ENCODE measurements around the gene RBCK1.

RBCK1 gene

DNA sequence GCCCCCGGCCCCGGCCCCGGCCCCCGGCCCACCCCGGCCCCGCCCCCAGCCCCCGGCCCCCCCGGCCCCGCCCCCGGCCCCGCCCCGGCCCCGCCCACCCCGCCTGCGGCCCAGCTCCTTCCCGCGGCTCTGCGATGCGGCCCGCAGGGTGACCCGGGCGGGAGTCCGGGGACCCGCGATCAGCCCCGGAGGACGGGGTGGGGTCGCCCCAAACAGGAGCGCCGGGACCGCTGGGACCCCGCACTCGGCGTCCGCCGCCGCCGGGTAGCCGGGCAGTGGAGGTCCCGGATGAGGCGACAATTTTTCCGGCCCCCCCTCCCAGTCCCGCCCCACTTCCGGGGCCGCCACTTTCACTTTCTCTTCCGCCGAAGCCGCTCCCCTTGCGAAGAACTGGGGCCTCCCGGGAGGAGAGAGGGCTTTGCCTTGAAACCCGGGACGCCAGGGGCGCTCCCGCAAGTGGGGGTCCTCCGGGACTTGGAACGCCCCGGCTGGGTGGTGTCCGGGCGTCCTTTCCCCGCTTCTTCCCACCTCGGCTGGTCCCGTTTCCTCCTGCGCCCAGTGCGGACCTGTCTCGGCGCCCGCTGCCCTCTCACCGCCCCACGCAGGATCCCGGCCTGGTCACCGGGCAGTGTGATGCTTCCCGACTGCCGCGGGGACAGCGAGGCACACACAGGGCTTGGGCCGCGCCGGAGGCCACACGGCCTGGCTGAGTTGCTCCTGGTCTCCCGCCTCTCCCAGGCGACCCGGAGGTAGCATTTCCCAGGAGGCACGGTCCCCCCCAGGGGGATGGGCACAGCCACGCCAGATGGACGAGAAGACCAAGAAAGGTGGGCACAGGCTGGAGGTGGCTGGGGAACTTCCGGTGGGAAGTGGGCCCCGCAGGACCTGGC is at the start of gene RBCK1:
RBCK1 (plus strand) TSS at position 347 of the 890 bp plus-strand sequence; CDS start at position 806, 459 bp downstream.
- H3K27me3 Mint-ChIP-seq (ENCODE audit: low read depth) = no peaks in the 10 kb centered on the region
- peaks cover 37% of the 10 kb centered on the region for H3K36me3 Mint-ChIP-seq (ENCODE audit: low read depth)
- H3K4me1 Mint-ChIP-seq = peaks cover 25% of the 10 kb centered on the region
- no peaks in the 10 kb centered on the region for H3K9me3 Mint-ChIP-seq
- H3K27ac Mint-ChIP-seq = peak within 1 kb of the TSS; percentile 86 to 93 (median 89)
- TF ChIP-seq, protein P1, sequence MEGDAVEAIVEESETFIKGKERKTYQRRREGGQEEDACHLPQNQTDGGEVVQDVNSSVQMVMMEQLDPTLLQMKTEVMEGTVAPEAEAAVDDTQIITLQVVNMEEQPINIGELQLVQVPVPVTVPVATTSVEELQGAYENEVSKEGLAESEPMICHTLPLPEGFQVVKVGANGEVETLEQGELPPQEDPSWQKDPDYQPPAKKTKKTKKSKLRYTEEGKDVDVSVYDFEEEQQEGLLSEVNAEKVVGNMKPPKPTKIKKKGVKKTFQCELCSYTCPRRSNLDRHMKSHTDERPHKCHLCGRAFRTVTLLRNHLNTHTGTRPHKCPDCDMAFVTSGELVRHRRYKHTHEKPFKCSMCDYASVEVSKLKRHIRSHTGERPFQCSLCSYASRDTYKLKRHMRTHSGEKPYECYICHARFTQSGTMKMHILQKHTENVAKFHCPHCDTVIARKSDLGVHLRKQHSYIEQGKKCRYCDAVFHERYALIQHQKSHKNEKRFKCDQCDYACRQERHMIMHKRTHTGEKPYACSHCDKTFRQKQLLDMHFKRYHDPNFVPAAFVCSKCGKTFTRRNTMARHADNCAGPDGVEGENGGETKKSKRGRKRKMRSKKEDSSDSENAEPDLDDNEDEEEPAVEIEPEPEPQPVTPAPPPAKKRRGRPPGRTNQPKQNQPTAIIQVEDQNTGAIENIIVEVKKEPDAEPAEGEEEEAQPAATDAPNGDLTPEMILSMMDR (IDR thresholded peaks at IDR 0.05; ENCODE audit: unreplicated experiment in 3 of 3) = no peak
- peak within 1 kb of the TSS; percentile 93 to 95 (median 94) for H3K4me3 Mint-ChIP-seq

DNA sequence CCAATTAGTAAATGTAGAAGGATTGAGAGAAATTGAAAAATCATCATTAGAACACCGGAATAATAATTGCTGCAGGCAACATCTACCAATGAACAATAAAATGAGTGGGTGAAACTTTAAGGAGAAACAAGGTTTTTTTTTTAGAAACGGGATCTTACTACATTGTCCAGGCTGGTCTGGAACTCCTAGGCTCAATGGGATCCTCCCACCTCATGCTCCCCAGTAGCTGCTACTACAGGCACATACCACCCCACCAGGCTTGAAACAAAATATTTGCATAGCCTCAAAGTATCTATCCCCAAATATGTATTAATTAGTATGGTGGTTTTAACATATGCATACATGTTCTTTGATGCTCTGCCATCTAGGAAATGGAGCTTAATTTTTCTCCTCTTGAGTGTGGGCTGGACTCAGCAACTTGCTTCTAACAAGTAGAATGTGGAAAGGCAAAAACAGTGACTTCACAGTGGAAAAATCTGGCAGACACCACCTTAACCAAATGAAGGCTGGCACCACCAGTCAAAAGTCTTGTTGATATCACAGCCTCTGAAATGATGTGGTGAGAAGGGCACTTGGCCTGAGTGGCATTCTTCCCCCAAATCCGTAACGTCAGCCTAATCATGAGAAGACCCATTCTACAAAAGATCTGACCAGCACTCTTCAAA is 49.1 kb upstream of the RBCK1 start:
- Mint-ChIP-seq H3K36me3 (ENCODE audit: low read depth) (no peaks in the 10 kb centered on the region), H3K27ac (no peak overlapping the region), H3K4me1 (peaks cover 12% of the 10 kb centered on the region), H3K27me3 (ENCODE audit: low read depth) (no peaks in the 10 kb centered on the region), H3K9me3 (no peaks in the 10 kb centered on the region), H3K4me3 (no peak overlapping the region)
- TF ChIP-seq, protein P1 (IDR thresholded peaks at IDR 0.05; ENCODE audit: unreplicated experiment in 3 of 3) = no peak

DNA sequence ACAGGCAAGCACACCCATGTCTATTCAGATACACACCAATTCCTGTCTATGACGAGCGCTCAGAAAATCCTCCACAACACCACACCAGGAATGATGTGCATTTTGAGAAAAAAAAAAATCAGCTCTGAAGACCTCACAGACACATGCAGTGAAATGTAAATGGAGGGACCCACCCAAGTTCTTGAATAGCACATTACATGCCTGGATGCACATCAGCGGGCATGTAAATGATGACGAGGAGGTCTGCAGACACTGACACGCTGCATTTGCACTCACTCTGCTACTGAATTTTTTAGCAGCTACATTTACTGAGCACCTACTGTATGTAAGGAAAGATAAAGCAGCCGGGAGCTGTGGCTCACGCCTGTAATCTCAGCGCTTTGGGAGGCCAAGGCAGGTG is 46.5 kb upstream of the RBCK1 start:
- Mint-ChIP-seq H3K4me1 (peaks cover 12% of the 10 kb centered on the region), H3K27me3 (ENCODE audit: low read depth) (peaks cover 5% of the 10 kb centered on the region), H3K9me3 (no peaks in the 10 kb centered on the region), H3K4me3 (no peak overlapping the region), H3K27ac (peak overlapping the region in 1 of 3 experiments; percentile 3), H3K36me3 (ENCODE audit: low read depth) (no peaks in the 10 kb centered on the region)
- TF ChIP-seq, protein P1 (IDR thresholded peaks at IDR 0.05; ENCODE audit: unreplicated experiment in 3 of 3) = no peak

DNA sequence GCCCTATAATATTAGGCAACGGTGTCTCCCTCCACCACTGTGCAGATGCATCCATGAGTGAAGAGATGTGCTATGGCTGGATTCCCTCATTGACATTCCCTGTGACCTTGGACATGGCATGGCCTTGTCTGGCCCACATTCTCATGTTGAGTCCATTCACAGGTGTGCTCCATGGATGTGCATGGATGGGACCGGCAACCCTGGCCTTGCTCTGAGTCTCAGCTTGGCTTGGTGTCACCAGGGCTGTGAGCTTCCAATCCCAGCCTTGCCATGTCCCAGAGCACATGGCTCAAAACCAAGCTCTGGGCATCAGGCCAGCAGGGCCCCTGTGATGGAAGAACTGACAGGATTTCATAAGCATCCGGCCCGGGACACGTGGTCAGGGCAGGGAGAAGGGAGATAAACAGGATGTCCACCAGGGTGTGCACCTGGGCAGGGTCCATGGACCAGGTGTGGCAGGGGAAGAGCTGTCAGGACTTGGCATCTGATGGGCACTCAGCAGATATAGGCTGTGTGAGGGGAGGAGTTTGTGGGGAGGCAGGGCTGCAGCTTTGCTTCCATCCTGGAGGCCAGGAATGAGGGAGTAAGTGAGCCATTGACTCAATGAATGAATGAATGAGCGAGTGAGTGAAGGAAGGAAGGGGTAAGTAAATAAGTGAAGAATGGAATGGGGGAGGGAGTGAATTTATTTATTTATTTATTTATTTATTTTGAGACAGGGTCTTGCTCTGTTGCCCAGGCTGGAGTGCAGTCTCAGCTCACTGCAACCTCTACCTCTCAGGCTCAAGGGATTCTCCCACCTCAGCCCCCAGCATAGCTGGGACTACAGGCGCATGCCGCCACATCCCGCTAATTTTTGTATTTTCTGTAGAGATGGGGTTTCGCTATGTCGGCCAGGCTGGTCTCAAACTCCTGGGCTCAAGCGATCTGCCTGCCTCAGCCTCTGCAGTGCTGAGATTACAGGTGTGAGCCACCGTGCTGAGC is 45.5 kb upstream of the RBCK1 start:
- no peaks in the 10 kb centered on the region for H3K36me3 Mint-ChIP-seq (ENCODE audit: low read depth)
- peaks cover 12% of the 10 kb centered on the region for H3K4me1 Mint-ChIP-seq
- TF ChIP-seq, protein P1 (IDR thresholded peaks at IDR 0.05; ENCODE audit: unreplicated experiment in 3 of 3) = peak in 1 of 3 experiments; percentile 25
- H3K4me3 Mint-ChIP-seq = no peak overlapping the region
- H3K9me3 Mint-ChIP-seq = no peaks in the 10 kb centered on the region
- H3K27me3 Mint-ChIP-seq (ENCODE audit: low read depth) = peaks cover 5% of the 10 kb centered on the region
- no peak overlapping the region for H3K27ac Mint-ChIP-seq

DNA sequence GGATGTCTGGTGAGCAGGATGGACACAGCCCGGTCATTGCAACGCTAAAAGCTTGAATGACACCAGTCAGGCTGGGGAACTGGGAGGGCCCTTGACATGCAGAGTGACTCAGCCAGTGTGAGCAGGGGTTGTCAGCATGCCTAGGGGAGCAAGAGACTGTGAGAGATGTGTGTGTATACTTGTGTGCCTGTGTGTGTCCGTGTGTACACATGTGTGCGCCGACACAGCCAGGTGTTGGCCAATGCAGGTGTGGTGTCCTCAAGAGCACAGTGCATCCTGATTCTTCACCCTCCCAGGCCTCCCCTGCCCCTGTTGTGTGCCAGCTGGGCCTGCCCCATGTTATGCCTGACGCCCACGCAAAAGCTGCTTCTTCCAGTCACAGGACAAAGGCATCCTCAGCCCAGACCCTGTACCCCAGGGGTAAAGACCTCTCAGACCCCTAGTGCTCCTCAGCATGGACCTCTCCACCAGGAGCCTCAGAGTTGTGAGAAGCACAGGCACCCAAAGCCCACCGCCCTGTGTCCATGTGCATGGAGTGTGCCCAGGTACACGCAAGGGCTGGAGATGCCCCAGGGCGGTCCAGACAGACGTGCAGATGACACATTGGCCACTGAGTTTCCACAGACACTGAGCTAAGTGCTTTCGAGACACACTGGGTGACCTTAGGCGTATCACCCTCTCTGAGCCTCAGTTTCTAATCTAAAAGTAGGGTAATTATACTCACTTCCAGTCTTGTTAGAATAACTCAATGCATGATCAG is 44.6 kb upstream of the RBCK1 start:
- H3K4me1 Mint-ChIP-seq = peaks cover 12% of the 10 kb centered on the region
- H3K4me3 Mint-ChIP-seq = no peak overlapping the region
- H3K27me3 Mint-ChIP-seq (ENCODE audit: low read depth) = peaks cover 9% of the 10 kb centered on the region
- TF ChIP-seq, protein P1 (IDR thresholded peaks at IDR 0.05; ENCODE audit: unreplicated experiment in 3 of 3) = no peak
- no peaks in the 10 kb centered on the region for H3K9me3 Mint-ChIP-seq
- H3K36me3 Mint-ChIP-seq (ENCODE audit: low read depth) = no peaks in the 10 kb centered on the region
- no peak overlapping the region for H3K27ac Mint-ChIP-seq
